ENCODE measurements around the gene IGIP. TPM values are rescaled to one million over a fixed set of nuclear protein-coding genes. Genes with fewer than 3 reads are reported as not detected.

Gene IGIP
- total RNA-seq, 1 donor from 2014 or later, result 1.1 TPM

GRCh38 chr5:140090251-140090650 lies 35.5 kb upstream of the IGIP start:
- DNase-seq (ENCODE audit: low read depth, low spot score), result no peak
- Mint-ChIP-seq H3K4me3 (no peak overlapping the region), H3K9me3 (peaks cover 15% of the 10 kb centered on the region), H3K27ac (ENCODE audit: unreplicated experiment) (no peak overlapping the region), H3K4me1 (no peaks in the 10 kb centered on the region), H3K27me3 (ENCODE audit: low read depth) (peaks cover 92% of the 10 kb centered on the region), H3K36me3 (ENCODE audit: low read depth) (no peaks in the 10 kb centered on the region)
- no peak for TF ChIP-seq CTCF (conservative IDR thresholded peaks at IDR 0.05)

- no peak for DNase-seq (ENCODE audit: low read depth, low spot score)
- peaks cover 15% of the 10 kb centered on the region for H3K9me3 Mint-ChIP-seq
- TF ChIP-seq CTCF (conservative IDR thresholded peaks at IDR 0.05), result no peak
- no peaks in the 10 kb centered on the region for H3K4me1 Mint-ChIP-seq
- no peaks in the 10 kb centered on the region for H3K36me3 Mint-ChIP-seq (ENCODE audit: low read depth)
- H3K27ac Mint-ChIP-seq (ENCODE audit: unreplicated experiment), result no peak overlapping the region
- H3K27me3 Mint-ChIP-seq (ENCODE audit: low read depth), result peaks cover 87% of the 10 kb centered on the region
- no peak overlapping the region for H3K4me3 Mint-ChIP-seq
These were observed 32.6 kb upstream of the IGIP start for GRCh38 chr5:140093179-140093578.

DNA sequence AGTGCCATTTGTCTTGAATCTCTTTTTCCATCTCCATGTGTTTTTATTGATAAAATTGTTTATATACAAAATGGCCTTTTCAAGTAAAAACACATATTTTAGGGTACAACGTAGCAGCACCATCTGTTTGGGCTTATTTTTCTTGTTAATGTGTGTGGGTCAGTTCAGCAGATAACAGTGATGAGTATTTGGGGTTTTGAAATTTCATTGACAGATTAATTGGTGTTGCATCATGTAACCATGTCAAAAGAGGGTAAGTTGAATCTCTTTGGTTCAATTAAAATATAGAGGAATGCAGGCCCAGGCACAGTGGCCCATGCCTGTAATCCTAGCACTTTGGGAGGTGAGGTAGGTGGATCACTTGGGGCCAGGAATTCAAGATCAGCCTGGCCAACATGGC lies 31.9 kb upstream of the IGIP start:
- peaks cover 15% of the 10 kb centered on the region for H3K9me3 Mint-ChIP-seq
- H3K4me1 Mint-ChIP-seq, result no peaks in the 10 kb centered on the region
- peaks cover 88% of the 10 kb centered on the region for H3K27me3 Mint-ChIP-seq (ENCODE audit: low read depth)
- no peak for DNase-seq (ENCODE audit: low read depth, low spot score)
- no peaks in the 10 kb centered on the region for H3K36me3 Mint-ChIP-seq (ENCODE audit: low read depth)
- no peak for TF ChIP-seq CTCF (conservative IDR thresholded peaks at IDR 0.05)
- H3K4me3 Mint-ChIP-seq, result no peak overlapping the region
- no peak overlapping the region for H3K27ac Mint-ChIP-seq (ENCODE audit: unreplicated experiment)

- no peak for TF ChIP-seq CTCF (conservative IDR thresholded peaks at IDR 0.05)
- Mint-ChIP-seq H3K4me1 (no peaks in the 10 kb centered on the region), H3K4me3 (no peak overlapping the region), H3K27me3 (ENCODE audit: low read depth) (peaks cover 86% of the 10 kb centered on the region), H3K36me3 (ENCODE audit: low read depth) (no peaks in the 10 kb centered on the region), H3K27ac (ENCODE audit: unreplicated experiment) (no peak overlapping the region), H3K9me3 (peaks cover 11% of the 10 kb centered on the region)
- no peak for DNase-seq (ENCODE audit: low read depth, low spot score)
These were observed 30.8 kb upstream of the IGIP start for GRCh38 chr5:140094889-140095288.

GRCh38 chr5:140101179-140101578 lies 24.6 kb upstream of the IGIP start:
- Mint-ChIP-seq H3K4me1 (peaks cover 3% of the 10 kb centered on the region), H3K27me3 (ENCODE audit: low read depth) (peaks cover 86% of the 10 kb centered on the region), H3K9me3 (no peaks in the 10 kb centered on the region), H3K4me3 (no peak overlapping the region), H3K36me3 (ENCODE audit: low read depth) (no peaks in the 10 kb centered on the region), H3K27ac (ENCODE audit: unreplicated experiment) (no peak overlapping the region)
- no peak for TF ChIP-seq CTCF (conservative IDR thresholded peaks at IDR 0.05)
- DNase-seq (ENCODE audit: low read depth, low spot score), result no peak

DNA sequence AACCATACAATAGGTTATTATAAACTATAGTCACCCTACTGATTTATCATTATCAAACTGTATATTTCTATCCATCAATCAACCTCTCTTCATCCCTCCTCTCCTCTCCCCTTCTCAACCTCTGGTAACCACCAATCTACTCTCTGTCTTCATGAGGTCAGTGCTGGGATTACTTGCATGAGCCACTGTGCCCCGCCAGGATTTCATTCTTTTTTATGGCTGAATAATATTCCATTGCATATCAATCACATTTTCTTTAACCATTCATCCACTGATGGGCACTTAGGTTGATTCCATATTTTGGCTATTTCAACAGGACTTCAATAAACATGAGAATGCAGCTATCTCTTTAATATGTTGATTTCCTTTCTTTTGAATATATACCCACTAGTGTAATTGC lies 22.6 kb upstream of the IGIP start:
- Mint-ChIP-seq H3K36me3 (ENCODE audit: low read depth) (no peaks in the 10 kb centered on the region), H3K4me3 (no peak overlapping the region), H3K9me3 (no peaks in the 10 kb centered on the region), H3K4me1 (peaks cover 15% of the 10 kb centered on the region), H3K27ac (ENCODE audit: unreplicated experiment) (no peak overlapping the region), H3K27me3 (ENCODE audit: low read depth) (peaks cover 88% of the 10 kb centered on the region)
- no peak for DNase-seq (ENCODE audit: low read depth, low spot score)
- TF ChIP-seq CTCF (conservative IDR thresholded peaks at IDR 0.05), result no peak
